Amniotic stem cell (primary cell): ENCODE results near the gene ZNF497.
"Not testable (repeated sequence)": the region's sequence is repeated elsewhere in the genome, so short reads cannot be mapped to it uniquely, and the experiment has no call there.

Source experiments
- DNase-seq: peaks from one replicate; lab custom pipeline; 2025; lab: John Stamatoyannopoulos, UW

The ZNF497 gene

GRCh38 chr19:58348080-58348479 is 14.5 kb downstream of the ZNF497 start:
- not testable (repeated sequence) for DNase-seq

DNA sequence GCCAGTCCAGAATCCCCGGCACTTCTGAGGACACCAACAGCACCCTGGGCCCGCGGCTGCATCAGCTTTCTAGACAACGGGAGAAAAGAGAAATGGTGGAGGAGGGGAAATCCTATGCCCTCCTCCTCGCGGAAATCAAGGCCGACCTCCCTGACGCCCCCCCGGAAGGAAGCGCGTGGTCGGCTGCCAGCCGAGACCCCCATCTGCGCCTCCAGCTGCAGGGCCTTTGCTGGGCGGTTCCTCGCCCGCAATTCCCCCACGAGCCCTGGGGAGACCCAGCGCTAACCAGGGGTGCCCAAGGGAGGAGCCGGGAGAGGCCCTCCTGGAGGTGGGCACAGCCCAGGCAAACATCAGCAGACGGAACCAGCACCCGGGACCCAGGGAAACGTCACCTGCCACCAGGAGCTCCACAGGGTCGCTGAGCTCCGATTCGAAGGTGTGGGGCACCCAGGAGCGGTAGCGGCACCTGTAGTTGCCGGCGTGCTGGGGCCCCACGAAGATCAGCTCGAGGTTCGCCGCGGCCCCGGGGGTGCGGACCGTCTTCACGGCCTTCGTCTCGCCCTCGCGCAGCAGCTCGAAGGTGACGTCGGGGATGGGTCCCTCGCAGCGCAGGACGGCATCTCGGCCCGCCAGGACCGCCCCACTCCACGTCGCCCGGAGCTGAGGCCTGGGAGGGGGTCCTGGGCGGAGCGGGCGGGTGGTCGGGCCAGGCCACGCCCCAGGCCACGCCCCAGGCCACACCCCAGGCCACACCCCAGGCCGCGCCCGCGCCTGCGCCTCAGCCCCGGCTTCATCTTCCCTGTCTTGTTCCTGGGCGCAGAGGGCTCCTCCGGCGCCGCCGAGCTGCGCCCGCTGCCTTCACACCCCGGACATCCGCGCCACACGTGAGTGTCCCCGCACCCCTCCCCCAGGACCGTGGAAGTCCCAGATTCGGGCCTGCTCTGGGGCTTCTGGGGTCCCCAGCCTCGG is 15.3 kb downstream of the ZNF497 start:
- DNase-seq, result peak; percentile 22

- no peak for DNase-seq
These were observed 17.0 kb downstream of the ZNF497 start for GRCh38 chr19:58345558-58345957.

GRCh38 chr19:58338825-58339558 is 23.6 kb downstream of the ZNF497 start:
- DNase-seq, result no peak

GRCh38 chr19:58338336-58338735 is 24.2 kb downstream of the ZNF497 start:
- DNase-seq, result no peak

DNA sequence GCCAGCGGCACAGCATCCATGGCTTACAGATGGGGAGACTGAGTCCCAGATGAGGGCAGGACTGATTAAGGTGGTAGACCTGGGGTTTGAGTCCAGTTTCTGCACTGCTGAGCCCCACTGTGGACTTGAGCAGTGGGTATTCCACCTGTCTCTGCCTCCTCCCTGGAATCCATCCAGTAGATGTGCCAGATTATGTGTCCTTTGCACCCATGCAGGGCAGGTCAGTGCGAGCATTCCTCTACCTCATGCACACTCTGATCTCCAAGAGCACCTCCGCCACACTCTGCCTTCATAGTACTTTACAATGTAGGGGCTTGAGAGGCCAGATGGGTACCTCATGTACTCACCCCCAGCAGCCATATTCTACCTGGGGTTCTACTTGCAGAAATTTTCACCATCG is 25.7 kb downstream of the ZNF497 start:
- DNase-seq, result no peak

GRCh38 chr19:58336216-58336615 is 26.3 kb downstream of the ZNF497 start:
- no peak for DNase-seq

DNA sequence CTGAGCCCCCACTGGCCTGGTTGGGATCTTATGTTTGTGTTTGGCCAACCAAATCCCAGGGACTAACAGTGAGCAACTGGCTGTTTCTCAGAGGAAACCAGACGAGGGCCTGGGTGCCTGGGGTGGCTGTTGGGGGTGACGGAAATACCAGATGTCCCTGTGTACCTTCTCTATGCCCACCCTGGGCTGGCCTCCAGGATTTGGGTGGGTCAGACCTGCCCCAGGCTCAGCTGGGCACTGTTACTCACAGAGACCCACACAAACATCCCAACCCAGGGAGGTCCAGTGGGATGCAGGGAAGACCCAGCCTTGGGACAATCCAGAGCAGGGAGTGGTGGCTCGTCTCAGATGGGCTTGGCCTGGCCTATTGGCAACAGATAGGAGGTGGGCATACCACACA is 26.9 kb downstream of the ZNF497 start:
- no peak for DNase-seq

GRCh38 chr19:58334691-58335249 is 27.8 kb downstream of the ZNF497 start:
- no peak for DNase-seq

DNA sequence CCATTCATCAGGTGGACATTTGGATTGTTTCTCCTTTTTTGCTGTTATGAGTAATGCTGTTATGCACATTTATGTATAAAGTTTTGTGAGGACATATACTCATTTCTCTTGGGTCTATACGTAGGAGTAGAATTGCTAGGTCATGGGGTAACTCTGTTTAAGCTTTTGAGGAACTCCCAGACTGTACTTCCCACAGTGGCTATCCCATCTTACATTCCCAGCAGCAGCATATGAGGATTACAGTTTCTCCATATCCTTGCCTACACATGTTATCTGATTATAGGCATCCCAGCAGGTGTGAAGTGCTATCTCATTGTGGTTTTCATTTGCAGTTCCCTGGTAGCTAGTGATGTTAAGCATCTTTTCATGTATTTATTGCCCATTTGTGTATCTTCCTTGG is 29.9 kb downstream of the ZNF497 start:
- DNase-seq, result no peak

DNA sequence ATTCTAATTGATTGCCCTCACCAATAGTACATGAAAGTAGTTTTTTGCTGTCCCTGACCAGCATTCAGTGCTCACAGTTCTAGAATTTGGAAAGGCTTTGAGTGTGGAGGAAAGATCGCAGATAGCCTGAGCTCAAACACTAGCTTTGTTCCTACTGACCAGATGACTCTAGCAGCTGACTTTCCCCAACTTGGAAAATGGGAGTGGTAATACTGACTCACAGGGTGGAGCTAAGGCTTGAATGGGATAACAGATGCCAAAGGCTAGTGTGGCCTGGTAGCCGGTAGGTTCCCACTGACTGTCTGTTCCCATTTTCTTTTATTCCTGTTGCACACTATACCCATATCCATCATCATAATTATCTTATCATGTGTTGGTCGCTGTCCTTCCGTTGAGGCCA is 32.1 kb downstream of the ZNF497 start:
- no peak for DNase-seq

GRCh38 chr19:58328999-58329398 is 33.6 kb downstream of the ZNF497 start:
- no peak for DNase-seq

- peak; percentile 96 for DNase-seq
These were observed 35.4 kb downstream of the ZNF497 start, which contains the start of gene ZSCAN22 for GRCh38 chr19:58326914-58327726. Gene ZSCAN22 (plus strand): TSS chr19:58326994. CDS start chr19:58334803, 7,809 bp downstream.

GRCh38 chr19:58326501-58326913 is 36.0 kb downstream of the ZNF497 start:
- DNase-seq, result no peak

- no peak for DNase-seq
These were observed 37.1 kb downstream of the ZNF497 start for GRCh38 chr19:58325311-58326022.

DNA sequence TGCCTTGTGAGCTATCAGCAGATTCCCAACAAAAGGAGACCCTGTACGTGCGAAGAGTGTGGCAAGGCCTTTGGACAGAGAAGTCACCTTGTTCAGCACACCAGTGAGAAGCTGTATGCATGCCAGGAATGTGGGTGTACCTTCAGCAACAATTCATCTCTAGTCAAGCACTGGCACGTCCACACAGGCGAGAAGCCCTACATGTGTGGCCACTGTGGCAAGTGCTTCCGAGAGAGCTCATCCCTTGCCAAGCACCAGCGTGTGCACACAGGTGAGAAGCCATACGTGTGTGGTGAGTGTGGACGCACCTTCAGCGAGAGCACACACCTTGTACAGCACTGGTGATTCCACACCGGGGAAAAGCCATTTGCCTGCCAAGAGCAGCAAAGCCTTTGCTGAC is 43.3 kb downstream of the ZNF497 start:
- no peak for DNase-seq

- no peak for DNase-seq
These were observed 44.3 kb downstream of the ZNF497 start for GRCh38 chr19:58318297-58318696.

- DNase-seq, result peak; percentile 19
These were observed 45.0 kb downstream of the ZNF497 start for GRCh38 chr19:58317476-58318072.

DNA sequence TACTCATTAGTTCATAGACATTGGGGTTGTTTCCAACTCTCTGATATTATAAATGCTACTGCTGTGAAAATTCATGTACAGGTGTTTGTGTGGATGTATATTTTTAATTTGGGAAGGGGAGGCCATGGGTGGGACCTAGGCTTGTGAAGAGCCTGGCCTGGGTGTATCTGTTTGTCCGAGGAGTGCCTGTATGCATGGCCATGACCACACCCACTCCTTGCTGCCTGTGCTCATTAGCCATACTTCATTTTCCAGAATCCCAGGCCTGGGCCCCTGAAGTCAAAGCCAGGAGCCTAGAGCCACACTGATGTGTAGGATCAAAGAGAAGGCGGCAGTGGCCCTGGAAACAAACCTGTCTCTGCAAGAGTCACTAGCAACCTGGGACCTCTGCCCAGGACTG is 47.0 kb downstream of the ZNF497 start:
- no peak for DNase-seq

GRCh38 chr19:58311345-58311865 is 51.1 kb downstream of the ZNF497 start:
- no peak for DNase-seq
